HL-60 (cell line): Measurements from ENCODE around the gene INSC.

Experiments
- TF ChIP-seq, protein P1 (sequence below): IDR thresholded peaks from one replicate; pipeline ENCODE4 v1.5.1; 2011; ENCODE audit warnings: low read length, control low read depth, inconsistent platforms; ENCODE audit not compliant: insufficient read depth
- TF ChIP-seq, protein P2 (sequence below): IDR thresholded peaks from 2 replicates; pipeline ENCODE4 v1.6.1; 2012; ENCODE audit warnings: low read depth; ENCODE audit not compliant: insufficient replicate concordance

DNA sequence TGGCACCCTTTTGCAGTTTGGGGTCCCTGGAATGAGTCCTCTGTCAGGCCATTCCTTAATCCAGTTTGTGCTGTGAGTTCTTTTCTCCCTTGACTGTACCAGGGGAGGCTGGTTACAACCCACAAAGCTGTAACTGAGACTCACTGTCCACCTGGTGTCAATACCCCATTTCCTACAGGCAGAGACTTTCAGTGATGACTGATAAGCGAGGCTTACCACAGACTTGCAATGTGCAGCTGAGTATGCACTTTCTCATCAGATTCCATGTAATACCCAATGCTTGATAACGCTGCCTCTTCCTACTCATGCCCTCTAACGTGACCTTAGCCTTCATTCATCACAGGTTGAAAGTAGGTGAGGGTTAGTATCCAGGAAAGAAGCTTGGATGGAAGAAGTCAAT, 120.1 kb downstream of the INSC start:
- TF ChIP-seq, protein P1, sequence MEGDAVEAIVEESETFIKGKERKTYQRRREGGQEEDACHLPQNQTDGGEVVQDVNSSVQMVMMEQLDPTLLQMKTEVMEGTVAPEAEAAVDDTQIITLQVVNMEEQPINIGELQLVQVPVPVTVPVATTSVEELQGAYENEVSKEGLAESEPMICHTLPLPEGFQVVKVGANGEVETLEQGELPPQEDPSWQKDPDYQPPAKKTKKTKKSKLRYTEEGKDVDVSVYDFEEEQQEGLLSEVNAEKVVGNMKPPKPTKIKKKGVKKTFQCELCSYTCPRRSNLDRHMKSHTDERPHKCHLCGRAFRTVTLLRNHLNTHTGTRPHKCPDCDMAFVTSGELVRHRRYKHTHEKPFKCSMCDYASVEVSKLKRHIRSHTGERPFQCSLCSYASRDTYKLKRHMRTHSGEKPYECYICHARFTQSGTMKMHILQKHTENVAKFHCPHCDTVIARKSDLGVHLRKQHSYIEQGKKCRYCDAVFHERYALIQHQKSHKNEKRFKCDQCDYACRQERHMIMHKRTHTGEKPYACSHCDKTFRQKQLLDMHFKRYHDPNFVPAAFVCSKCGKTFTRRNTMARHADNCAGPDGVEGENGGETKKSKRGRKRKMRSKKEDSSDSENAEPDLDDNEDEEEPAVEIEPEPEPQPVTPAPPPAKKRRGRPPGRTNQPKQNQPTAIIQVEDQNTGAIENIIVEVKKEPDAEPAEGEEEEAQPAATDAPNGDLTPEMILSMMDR, result no peak
- TF ChIP-seq, protein P2, sequence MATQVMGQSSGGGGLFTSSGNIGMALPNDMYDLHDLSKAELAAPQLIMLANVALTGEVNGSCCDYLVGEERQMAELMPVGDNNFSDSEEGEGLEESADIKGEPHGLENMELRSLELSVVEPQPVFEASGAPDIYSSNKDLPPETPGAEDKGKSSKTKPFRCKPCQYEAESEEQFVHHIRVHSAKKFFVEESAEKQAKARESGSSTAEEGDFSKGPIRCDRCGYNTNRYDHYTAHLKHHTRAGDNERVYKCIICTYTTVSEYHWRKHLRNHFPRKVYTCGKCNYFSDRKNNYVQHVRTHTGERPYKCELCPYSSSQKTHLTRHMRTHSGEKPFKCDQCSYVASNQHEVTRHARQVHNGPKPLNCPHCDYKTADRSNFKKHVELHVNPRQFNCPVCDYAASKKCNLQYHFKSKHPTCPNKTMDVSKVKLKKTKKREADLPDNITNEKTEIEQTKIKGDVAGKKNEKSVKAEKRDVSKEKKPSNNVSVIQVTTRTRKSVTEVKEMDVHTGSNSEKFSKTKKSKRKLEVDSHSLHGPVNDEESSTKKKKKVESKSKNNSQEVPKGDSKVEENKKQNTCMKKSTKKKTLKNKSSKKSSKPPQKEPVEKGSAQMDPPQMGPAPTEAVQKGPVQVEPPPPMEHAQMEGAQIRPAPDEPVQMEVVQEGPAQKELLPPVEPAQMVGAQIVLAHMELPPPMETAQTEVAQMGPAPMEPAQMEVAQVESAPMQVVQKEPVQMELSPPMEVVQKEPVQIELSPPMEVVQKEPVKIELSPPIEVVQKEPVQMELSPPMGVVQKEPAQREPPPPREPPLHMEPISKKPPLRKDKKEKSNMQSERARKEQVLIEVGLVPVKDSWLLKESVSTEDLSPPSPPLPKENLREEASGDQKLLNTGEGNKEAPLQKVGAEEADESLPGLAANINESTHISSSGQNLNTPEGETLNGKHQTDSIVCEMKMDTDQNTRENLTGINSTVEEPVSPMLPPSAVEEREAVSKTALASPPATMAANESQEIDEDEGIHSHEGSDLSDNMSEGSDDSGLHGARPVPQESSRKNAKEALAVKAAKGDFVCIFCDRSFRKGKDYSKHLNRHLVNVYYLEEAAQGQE, result no peak
